SK-N-SH (cell line): Measurements from ENCODE around the gene PRKN. TPM values are rescaled to one million over a fixed set of nuclear protein-coding genes. Genes with fewer than 3 reads are reported as not detected.

Source experiments
- CTCF ChIA-PET: fragments of 300-600, 350-600 bp; formaldehyde crosslinking; extraction: SDS; loops from one replicate; lab custom pipeline; 2021; lab: Yijun Ruan, JAX
- POLR2A ChIA-PET: fragments of 350-600 bp; sonication (Branson Sonifier 250); formaldehyde crosslinking; extraction: SDS; loops from one replicate; lab custom pipeline; 2020; ENCODE audit warnings: antibody characterized with exemption, inconsistent platforms; lab: Yijun Ruan, JAX
- DNase-seq: peaks from one replicate; pipeline ENCODE4 v3.0.0; 2012
- H2AFZ ChIP-seq: fragments of 200-600 bp; sonication (generic); 2 replicates; pipeline ENCODE4 v1.8.1; 2016; ENCODE audit warnings: antibody characterized with exemption, mild to moderate bottlenecking, low read depth
- H3F3A ChIP-seq: fragments of 200-600 bp; sonication (generic); replicated peaks from 2 replicates; pipeline ENCODE3; 2016; ENCODE audit warnings: antibody characterized with exemption, mild to moderate bottlenecking; ENCODE audit not compliant: insufficient read depth
- H3K27ac ChIP-seq, 2 experiments: fragments of 200-500 bp in 1 of 2; fragments of 200-600 bp in 1 of 2; sonication (Bioruptor generic) in 1 of 2; sonication (generic), shearing (Covaris generic) in 1 of 2; 2 replicates each; pipeline versions ENCODE4 v1.5.1 to v1.6.1; 2014 to 2016; ENCODE audit warnings: low read depth in 2 of 2, inconsistent platforms in 1 of 2, low read length in 1 of 2, mild to moderate bottlenecking in 1 of 2, mixed read lengths in 1 of 2
- H3K27me3 ChIP-seq: fragments of 200-600 bp; sonication (generic), shearing (Covaris generic); 2 replicates; pipeline ENCODE4 v1.6.1; 2016; ENCODE audit warnings: mixed run types; ENCODE audit not compliant: insufficient read depth
- H3K36me3 ChIP-seq, 2 experiments: fragments of 200-500 bp in 1 of 2; fragments of 200-600 bp in 1 of 2; sonication (Bioruptor generic) in 1 of 2; sonication (generic) in 1 of 2; replicated peaks in 1 of 2; 2 replicates each; pipeline versions ENCODE3 to v1.5.1; 2014 to 2016; ENCODE audit warnings: low read length in 1 of 2, mild to moderate bottlenecking in 1 of 2; ENCODE audit not compliant: insufficient read depth in 2 of 2, control insufficient read depth in 1 of 2
- H3K4me1 ChIP-seq, 2 experiments: fragments of 200-500 bp in 1 of 2; fragments of 200-600 bp in 1 of 2; sonication (Bioruptor generic) in 1 of 2; sonication (generic), shearing (Covaris generic) in 1 of 2; 2 replicates each; pipeline versions ENCODE4 v1.5.1 to v1.6.1; 2014 to 2016; ENCODE audit warnings: low read depth in 1 of 2, low read length in 1 of 2, mixed run types in 1 of 2; ENCODE audit not compliant: insufficient read depth in 2 of 2, control insufficient read depth in 1 of 2
- H3K4me2 ChIP-seq: fragments of 200-600 bp; sonication (generic), shearing (Covaris generic); 2 replicates; pipeline ENCODE4 v1.6.1; 2017; ENCODE audit warnings: mixed run types
- H3K4me3 ChIP-seq, 2 experiments: fragments of 200-500 bp in 1 of 2; fragments of 200-600 bp in 1 of 2; sonication (Bioruptor generic) in 1 of 2; sonication (generic), shearing (Covaris generic) in 1 of 2; 2 replicates each; pipeline versions ENCODE4 v1.5.1 to v1.8.1; 2014 to 2016; ENCODE audit warnings: low read depth in 2 of 2, inconsistent platforms in 1 of 2, low read length in 1 of 2, mild to moderate bottlenecking in 1 of 2, mixed read lengths in 1 of 2, moderate library complexity in 1 of 2
- H3K79me2 ChIP-seq: fragments of 200-600 bp; sonication (generic); 2 replicates; pipeline ENCODE4 v1.8.1; 2017; ENCODE audit warnings: mild to moderate bottlenecking; ENCODE audit not compliant: insufficient read depth
- H3K9ac ChIP-seq: fragments of 200-600 bp; sonication (generic); 2 replicates; pipeline ENCODE4 v1.6.1; 2017; ENCODE audit warnings: mixed run types
- H3K9me2 ChIP-seq: fragments of 200-600 bp; sonication (generic); 2 replicates; pipeline ENCODE4 v1.6.1; 2017; ENCODE audit warnings: mixed run types
- H3K9me3 ChIP-seq: fragments of 200-600 bp; sonication (generic); 2 replicates; pipeline ENCODE4 v1.6.1; 2017; ENCODE audit warnings: mixed run types, mild to moderate bottlenecking, moderate library complexity
- H4K20me1 ChIP-seq: fragments of 200-600 bp; sonication (generic); 2 replicates; pipeline ENCODE4 v1.6.1; 2017; ENCODE audit warnings: mild to moderate bottlenecking, mixed run types; ENCODE audit not compliant: insufficient read depth
- CHD2 ChIP-seq: fragments of 150-350 bp; IDR thresholded peaks from 2 replicates; pipeline ENCODE4 v1.6.1; 2018; ENCODE audit warnings: low read length; ENCODE audit not compliant: partially characterized antibody
- EZH2phosphoT487 ChIP-seq: fragments of 200-600 bp; sonication (generic); IDR thresholded peaks from 2 replicates; pipeline ENCODE4 v1.6.1; 2017; ENCODE audit warnings: low read depth, mixed run types, mild to moderate bottlenecking, antibody characterized with exemption, moderate library complexity, borderline replicate concordance
- FOXM1 ChIP-seq: IDR thresholded peaks from 2 replicates; pipeline ENCODE4 v1.4.0; 2012; ENCODE audit warnings: low read depth, mild to moderate bottlenecking
- MXI1 ChIP-seq: IDR thresholded peaks from 2 replicates; pipeline ENCODE4 v1.6.1; 2012; ENCODE audit warnings: mild to moderate bottlenecking, low read depth, low read length, improper control_type of control experiment
- RFX5 ChIP-seq: IDR thresholded peaks from 2 replicates; pipeline ENCODE4 v1.6.1; 2012; ENCODE audit warnings: mild to moderate bottlenecking, improper control_type of control experiment, low read length
- TAF1 ChIP-seq: IDR thresholded peaks from 2 replicates; pipeline ENCODE4 v1.6.1; 2012; ENCODE audit warnings: low read depth, mild to moderate bottlenecking, low read length, moderate library complexity, borderline replicate concordance
- TCF12 ChIP-seq: IDR thresholded peaks from 2 replicates; pipeline ENCODE4 v1.4.0; 2012
- TEAD4 ChIP-seq: IDR thresholded peaks from 2 replicates; pipeline ENCODE4 v1.4.0; 2012; ENCODE audit warnings: mild to moderate bottlenecking, borderline replicate concordance; ENCODE audit not compliant: insufficient read depth
- YY1 ChIP-seq: IDR thresholded peaks from 2 replicates; pipeline ENCODE4 v1.4.0; 2012; ENCODE audit warnings: low read depth, mild to moderate bottlenecking
- WGBS: methylation state at CpG from one replicate; pipeline ENCODE4 v1.1.6; 2017; ENCODE audit warnings: low lambda C conversion rate; 5-methylcytosine and 5-hydroxymethylcytosine counted together
- polyA plus RNA-seq, 3 experiments: library from polyadenylated mRNA; depleted of rRNA; stranded (reverse); fragments of >200 nt; gene quantifications; 2 replicates each; pipeline ENCODE4 v1.2.3, GENCODE V29; 2012
- TF ChIP-seq, protein P1 (sequence below): IDR thresholded peaks from 2 replicates; pipeline ENCODE4 v1.6.1; 2012; ENCODE audit warnings: mild to moderate bottlenecking, low read depth, low read length, moderate library complexity
- TF ChIP-seq, protein P2 (sequence below): fragments of 200-600 bp; sonication (generic); IDR thresholded peaks from 2 replicates; pipeline ENCODE4 v1.6.1; 2017; ENCODE audit warnings: antibody characterized with exemption, mild to moderate bottlenecking, moderate library complexity
- TF ChIP-seq, protein P3 (sequence below): IDR thresholded peaks from 2 replicates; pipeline ENCODE4; 2012

PRKN gene
- polyA plus RNA-seq, 1 of the 3 experiments (the other 2 are of a cell fraction) = 0.76 TPM

DNA sequence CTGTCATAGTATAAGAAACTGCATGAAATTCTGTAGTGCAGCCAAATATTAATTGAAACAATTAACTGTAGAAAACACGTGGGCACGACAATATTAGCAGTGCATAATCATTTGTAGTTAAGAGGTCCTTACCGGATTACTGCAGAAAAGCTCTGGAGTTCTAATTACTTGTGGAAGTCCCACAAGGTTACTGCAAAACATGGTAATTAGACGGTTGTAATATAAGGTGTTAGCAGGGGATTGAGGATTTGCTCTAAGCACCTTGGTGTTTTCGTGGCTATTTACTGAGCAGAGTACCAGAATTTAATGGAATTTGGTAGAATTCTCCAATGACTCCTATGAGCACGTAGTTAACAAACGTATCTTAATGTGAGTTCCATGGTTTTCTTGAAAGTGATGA is 980.1 kb downstream of the PRKN start:
- H3K4me1 ChIP-seq = peaks cover 0 to 19% of the 10 kb centered on the region in 2 experiments; a peak in 2 of 4 replicates
- H3K4me2 ChIP-seq = no peak overlapping the region
- H3K27me3 ChIP-seq = no peaks in the 10 kb centered on the region
- POLR2A ChIA-PET = no interaction called here
- 54% methylated on average over 7 of the region's 7 CpGs for WGBS
- H3K9me2 ChIP-seq = no peaks in the 10 kb centered on the region
- no peak for DNase-seq
- H3F3A ChIP-seq = no peaks in the 10 kb centered on the region
- no peaks in the 10 kb centered on the region for H3K79me2 ChIP-seq
- H4K20me1 ChIP-seq = no peaks in the 10 kb centered on the region
- H3K4me3 ChIP-seq = no peak overlapping the region
- H3K9me3 ChIP-seq = no peaks in the 10 kb centered on the region
- CTCF ChIA-PET = no interaction called here
- no peaks in the 10 kb centered on the region for H3K36me3 ChIP-seq
- H3K9ac ChIP-seq = no peak overlapping the region
- TF ChIP-seq EZH2phosphoT487 = no peak
- no peak for TF ChIP-seq FOXM1
- no peak for TF ChIP-seq TAF1
- no peak for TF ChIP-seq TEAD4
- no peak for TF ChIP-seq TCF12
- TF ChIP-seq, protein P1, sequence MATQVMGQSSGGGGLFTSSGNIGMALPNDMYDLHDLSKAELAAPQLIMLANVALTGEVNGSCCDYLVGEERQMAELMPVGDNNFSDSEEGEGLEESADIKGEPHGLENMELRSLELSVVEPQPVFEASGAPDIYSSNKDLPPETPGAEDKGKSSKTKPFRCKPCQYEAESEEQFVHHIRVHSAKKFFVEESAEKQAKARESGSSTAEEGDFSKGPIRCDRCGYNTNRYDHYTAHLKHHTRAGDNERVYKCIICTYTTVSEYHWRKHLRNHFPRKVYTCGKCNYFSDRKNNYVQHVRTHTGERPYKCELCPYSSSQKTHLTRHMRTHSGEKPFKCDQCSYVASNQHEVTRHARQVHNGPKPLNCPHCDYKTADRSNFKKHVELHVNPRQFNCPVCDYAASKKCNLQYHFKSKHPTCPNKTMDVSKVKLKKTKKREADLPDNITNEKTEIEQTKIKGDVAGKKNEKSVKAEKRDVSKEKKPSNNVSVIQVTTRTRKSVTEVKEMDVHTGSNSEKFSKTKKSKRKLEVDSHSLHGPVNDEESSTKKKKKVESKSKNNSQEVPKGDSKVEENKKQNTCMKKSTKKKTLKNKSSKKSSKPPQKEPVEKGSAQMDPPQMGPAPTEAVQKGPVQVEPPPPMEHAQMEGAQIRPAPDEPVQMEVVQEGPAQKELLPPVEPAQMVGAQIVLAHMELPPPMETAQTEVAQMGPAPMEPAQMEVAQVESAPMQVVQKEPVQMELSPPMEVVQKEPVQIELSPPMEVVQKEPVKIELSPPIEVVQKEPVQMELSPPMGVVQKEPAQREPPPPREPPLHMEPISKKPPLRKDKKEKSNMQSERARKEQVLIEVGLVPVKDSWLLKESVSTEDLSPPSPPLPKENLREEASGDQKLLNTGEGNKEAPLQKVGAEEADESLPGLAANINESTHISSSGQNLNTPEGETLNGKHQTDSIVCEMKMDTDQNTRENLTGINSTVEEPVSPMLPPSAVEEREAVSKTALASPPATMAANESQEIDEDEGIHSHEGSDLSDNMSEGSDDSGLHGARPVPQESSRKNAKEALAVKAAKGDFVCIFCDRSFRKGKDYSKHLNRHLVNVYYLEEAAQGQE = no peak
- TF ChIP-seq MXI1 = no peak
- TF ChIP-seq, protein P2, sequence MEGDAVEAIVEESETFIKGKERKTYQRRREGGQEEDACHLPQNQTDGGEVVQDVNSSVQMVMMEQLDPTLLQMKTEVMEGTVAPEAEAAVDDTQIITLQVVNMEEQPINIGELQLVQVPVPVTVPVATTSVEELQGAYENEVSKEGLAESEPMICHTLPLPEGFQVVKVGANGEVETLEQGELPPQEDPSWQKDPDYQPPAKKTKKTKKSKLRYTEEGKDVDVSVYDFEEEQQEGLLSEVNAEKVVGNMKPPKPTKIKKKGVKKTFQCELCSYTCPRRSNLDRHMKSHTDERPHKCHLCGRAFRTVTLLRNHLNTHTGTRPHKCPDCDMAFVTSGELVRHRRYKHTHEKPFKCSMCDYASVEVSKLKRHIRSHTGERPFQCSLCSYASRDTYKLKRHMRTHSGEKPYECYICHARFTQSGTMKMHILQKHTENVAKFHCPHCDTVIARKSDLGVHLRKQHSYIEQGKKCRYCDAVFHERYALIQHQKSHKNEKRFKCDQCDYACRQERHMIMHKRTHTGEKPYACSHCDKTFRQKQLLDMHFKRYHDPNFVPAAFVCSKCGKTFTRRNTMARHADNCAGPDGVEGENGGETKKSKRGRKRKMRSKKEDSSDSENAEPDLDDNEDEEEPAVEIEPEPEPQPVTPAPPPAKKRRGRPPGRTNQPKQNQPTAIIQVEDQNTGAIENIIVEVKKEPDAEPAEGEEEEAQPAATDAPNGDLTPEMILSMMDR = no peak
- no peak for TF ChIP-seq RFX5
- no peak for TF ChIP-seq CHD2
- TF ChIP-seq, protein P3, sequence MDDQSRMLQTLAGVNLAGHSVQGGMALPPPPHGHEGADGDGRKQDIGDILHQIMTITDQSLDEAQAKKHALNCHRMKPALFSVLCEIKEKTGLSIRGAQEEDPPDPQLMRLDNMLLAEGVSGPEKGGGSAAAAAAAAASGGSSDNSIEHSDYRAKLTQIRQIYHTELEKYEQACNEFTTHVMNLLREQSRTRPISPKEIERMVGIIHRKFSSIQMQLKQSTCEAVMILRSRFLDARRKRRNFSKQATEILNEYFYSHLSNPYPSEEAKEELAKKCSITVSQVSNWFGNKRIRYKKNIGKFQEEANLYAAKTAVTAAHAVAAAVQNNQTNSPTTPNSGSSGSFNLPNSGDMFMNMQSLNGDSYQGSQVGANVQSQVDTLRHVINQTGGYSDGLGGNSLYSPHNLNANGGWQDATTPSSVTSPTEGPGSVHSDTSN = no peak
- no peak for TF ChIP-seq YY1
- no peak overlapping the region for H3K27ac ChIP-seq
- H2AFZ ChIP-seq = no peak overlapping the region
